AG04450 (cell line): ENCODE results near the gene NFIA. TPM values are rescaled to one million over a fixed set of nuclear protein-coding genes. Genes with fewer than 3 reads are reported as not detected.

Experiments
- CTCF ChIA-PET: fragments of 300-600, 350-600 bp; formaldehyde crosslinking; extraction: SDS; loops from one replicate; lab custom pipeline; 2022; ENCODE audit warnings: antibody characterized with exemption, inconsistent platforms; lab: Charles Lee
- POLR2A ChIA-PET: fragments of 350-600 bp; formaldehyde crosslinking; extraction: SDS; loops from one replicate; lab custom pipeline; 2021; ENCODE audit warnings: antibody characterized with exemption, inconsistent platforms; lab: Yijun Ruan, JAX
- DNase-seq: peaks from one replicate; pipeline ENCODE4 v3.0.0-alpha.2; 2011; ENCODE audit warnings: low read depth, low spot score
- H3K27ac ChIP-seq: one replicate; pipeline ENCODE4 v1.5.1; 2012; ENCODE audit warnings: low read depth, low read length, control low read depth
- H3K27me3 ChIP-seq: one replicate; pipeline ENCODE4 v1.6.0; 2012; ENCODE audit warnings: low read length; ENCODE audit not compliant: control insufficient read depth, insufficient read depth
- H3K4me3 ChIP-seq: 2 replicates; pipeline ENCODE4 v1.5.1; 2011; ENCODE audit warnings: mild to moderate bottlenecking, low read depth, low read length, control low read depth
- H3K9me3 ChIP-seq: 2 replicates; pipeline ENCODE4 v1.5.1; 2012; ENCODE audit warnings: low read length; ENCODE audit not compliant: control insufficient read depth, insufficient read depth
- polyA plus RNA-seq: library from polyadenylated mRNA; depleted of rRNA; stranded (reverse); fragments of >200 nt; gene quantifications from 2 replicates; pipeline ENCODE4 v1.2.3, GENCODE V29; 2011
- TF ChIP-seq, protein P1 (sequence below): IDR thresholded peaks from 2 replicates; pipeline ENCODE4 v1.5.1; 2011; ENCODE audit warnings: low read depth, low read length, control low read depth, inconsistent platforms

NFIA gene
- polyA plus RNA-seq, 1 experiment = 3.9 TPM

- TF ChIP-seq, protein P1, sequence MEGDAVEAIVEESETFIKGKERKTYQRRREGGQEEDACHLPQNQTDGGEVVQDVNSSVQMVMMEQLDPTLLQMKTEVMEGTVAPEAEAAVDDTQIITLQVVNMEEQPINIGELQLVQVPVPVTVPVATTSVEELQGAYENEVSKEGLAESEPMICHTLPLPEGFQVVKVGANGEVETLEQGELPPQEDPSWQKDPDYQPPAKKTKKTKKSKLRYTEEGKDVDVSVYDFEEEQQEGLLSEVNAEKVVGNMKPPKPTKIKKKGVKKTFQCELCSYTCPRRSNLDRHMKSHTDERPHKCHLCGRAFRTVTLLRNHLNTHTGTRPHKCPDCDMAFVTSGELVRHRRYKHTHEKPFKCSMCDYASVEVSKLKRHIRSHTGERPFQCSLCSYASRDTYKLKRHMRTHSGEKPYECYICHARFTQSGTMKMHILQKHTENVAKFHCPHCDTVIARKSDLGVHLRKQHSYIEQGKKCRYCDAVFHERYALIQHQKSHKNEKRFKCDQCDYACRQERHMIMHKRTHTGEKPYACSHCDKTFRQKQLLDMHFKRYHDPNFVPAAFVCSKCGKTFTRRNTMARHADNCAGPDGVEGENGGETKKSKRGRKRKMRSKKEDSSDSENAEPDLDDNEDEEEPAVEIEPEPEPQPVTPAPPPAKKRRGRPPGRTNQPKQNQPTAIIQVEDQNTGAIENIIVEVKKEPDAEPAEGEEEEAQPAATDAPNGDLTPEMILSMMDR = no peak
- no peak overlapping the region for H3K4me3 ChIP-seq
- H3K9me3 ChIP-seq = no peaks in the 10 kb centered on the region
- H3K27me3 ChIP-seq = no peaks in the 10 kb centered on the region
- ChIA-PET CTCF (interaction anchor here (0.8 kb wide), 1 partner anchor 12 kb away, joined by 3 read pairs; no protein-coding TSS in a partner anchor), POLR2A (no interaction called here)
- no peak for DNase-seq
- no peak overlapping the region for H3K27ac ChIP-seq
Measured at GRCh38 chr1:61151565-61151964, 69.2 kb downstream of the NFIA start.

GRCh38 chr1:61152066-61152465, 69.7 kb downstream of the NFIA start:
- H3K27me3 ChIP-seq = no peaks in the 10 kb centered on the region
- H3K4me3 ChIP-seq = no peak overlapping the region
- ChIA-PET CTCF (interaction anchor here (0.6 to 0.8 kb wide), 2 partner anchors 12 to 104 kb away, joined by 3 to 4 read pairs; no protein-coding TSS in a partner anchor), POLR2A (no interaction called here)
- no peak for DNase-seq
- H3K9me3 ChIP-seq = no peaks in the 10 kb centered on the region
- TF ChIP-seq, protein P1 = no peak
- H3K27ac ChIP-seq = no peak overlapping the region

GRCh38 chr1:61152469-61153105, 70.2 kb downstream of the NFIA start:
- DNase-seq = no peak
- ChIA-PET POLR2A (no interaction called here), CTCF (interaction anchor here (0.6 to 0.8 kb wide), 2 partner anchors 13 to 104 kb away, joined by 3 to 4 read pairs; no protein-coding TSS in a partner anchor)
- H3K27ac ChIP-seq = no peak overlapping the region
- H3K27me3 ChIP-seq = no peaks in the 10 kb centered on the region
- TF ChIP-seq, protein P1 = no peak
- H3K4me3 ChIP-seq = no peak overlapping the region
- H3K9me3 ChIP-seq = no peaks in the 10 kb centered on the region

DNA sequence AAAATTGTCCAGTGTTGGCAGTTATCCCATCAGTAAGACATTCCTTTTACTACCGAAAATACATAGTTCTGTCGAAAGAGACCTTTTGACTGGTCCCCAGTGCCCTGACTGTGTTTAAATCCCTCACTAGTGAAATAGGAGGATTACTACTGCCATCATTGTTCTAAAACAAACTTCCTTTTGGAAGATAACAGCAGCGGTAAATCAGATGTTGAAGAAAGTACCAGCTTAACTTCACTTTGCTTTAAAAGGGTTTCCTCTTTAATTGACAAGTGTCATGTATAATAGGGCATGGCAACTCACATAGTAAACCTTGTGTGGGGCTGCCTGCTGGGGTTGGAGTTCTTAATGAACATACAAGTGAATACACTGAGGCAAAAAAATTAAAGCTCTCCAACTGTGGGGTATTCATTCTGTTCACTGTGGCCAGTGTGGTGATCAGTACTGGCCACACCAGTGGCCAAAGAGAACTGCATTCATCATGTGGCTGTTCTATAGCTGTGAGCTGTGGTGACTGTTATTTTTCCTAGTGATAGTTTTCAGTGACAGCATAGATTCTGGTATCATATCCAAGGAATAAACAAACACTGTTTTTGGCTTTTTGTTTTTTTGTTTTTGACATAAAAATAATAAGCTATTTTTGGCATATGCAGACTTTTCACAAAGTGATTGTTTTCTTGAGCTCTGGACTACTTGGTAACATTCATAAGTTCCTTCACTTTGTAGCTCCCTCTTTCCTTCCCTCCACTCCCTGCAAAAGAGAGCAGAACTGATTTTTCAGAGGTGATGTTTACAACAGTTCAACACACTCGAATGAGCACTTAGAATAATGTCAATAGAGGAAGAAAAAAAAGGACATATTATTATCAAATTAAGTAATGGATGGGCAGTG, 74.5 kb downstream of the NFIA start:
- no peak overlapping the region for H3K4me3 ChIP-seq
- H3K9me3 ChIP-seq = no peaks in the 10 kb centered on the region
- DNase-seq = no peak
- POLR2A ChIA-PET = interaction anchor here (0.7 kb wide), 1 partner anchor 109 kb away, joined by 3 read pairs; no protein-coding TSS in a partner anchor
- H3K27ac ChIP-seq = no peak overlapping the region
- no peaks in the 10 kb centered on the region for H3K27me3 ChIP-seq
- TF ChIP-seq, protein P1 = no peak
- CTCF ChIA-PET = interaction anchor here (0.6 to 1.4 kb wide), 8 partner anchors 11 to 432 kb away, joined by 3 to 8 read pairs (median 4); no protein-coding TSS in a partner anchor
